Activated gamma-delta T cell (primary cell): ENCODE results near the gene KRT17.
"Not testable (repeated sequence)": the region's sequence is repeated elsewhere in the genome, so short reads cannot be mapped to it uniquely, and the experiment has no call there.

Experiments used
- DNase-seq: peaks from one replicate; lab custom pipeline; 2025; lab: John Stamatoyannopoulos, UW

Gene KRT17

GRCh38 chr17:41594363-41594915, 29.9 kb downstream of the KRT17 start:
- DNase-seq = no peak

- DNase-seq = no peak
Measured at GRCh38 chr17:41593306-41593981, 30.9 kb downstream of the KRT17 start.

- no peak for DNase-seq
Measured at GRCh38 chr17:41592601-41593305, 31.6 kb downstream of the KRT17 start.

DNA sequence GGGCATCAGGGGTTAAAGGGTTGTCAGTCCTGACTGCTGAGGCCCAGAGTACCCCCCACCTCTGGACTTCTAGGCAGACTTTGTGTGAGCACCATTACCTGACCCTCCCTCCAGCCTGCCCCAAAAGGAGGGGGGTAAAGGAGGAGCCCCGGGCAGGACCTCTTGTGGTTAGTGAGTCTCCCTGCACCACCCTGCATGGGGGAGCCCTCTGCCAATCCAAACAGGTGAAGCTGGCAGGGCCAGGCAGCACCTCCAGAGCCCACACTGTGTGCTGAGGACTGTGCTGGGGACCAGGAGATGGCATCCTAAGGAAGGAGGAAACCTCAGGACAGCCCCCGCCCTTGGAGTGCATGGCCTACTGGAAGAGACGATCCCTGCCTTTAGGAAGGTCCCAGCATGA, 35.1 kb downstream of the KRT17 start:
- no peak for DNase-seq

GRCh38 chr17:41588126-41588810, 36.1 kb downstream of the KRT17 start:
- DNase-seq = no peak

GRCh38 chr17:41586863-41587495, 37.4 kb downstream of the KRT17 start, which contains the start of gene KRT14:
Gene KRT14 (minus strand): TSS chr17:41586895. CDS start chr17:41586834, 61 bp downstream.
- no peak for DNase-seq

DNA sequence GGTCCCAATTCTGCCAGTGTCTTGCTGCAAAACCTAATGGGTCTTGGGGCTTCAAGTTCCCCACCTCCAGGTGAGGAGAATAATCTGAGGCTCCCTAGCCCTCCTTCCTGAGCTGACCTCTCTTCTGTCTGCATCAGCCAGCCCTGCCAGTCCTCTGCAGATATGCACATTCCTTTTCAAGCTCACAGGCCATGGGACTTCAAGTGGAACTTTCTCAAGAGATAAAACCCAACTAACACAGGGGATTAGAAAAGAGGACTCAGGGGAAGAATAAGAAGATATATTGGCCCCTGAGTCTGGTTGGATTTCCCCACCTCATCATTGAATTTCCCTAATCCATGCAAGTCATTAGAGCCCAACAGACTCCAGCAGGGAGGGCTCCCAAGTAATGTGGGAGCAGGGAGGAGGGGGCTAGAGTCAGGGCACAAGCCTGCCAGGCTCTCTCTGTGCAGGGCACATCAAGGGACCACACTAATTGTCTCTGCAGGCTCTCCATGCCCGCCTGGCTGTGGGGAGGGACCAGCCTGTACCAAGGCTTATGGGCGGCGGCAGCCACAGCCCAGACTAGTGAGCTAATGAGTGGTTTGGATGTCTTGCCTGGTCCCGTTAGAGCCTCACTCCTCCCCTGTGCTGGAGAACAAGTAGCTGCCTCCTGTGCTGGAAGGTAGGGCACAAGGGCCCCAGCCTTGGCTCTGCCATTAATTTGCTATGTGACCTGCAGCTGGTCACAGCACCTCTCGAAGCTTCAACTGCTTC, 38.9 kb downstream of the KRT17 start:
- no peak for DNase-seq

DNA sequence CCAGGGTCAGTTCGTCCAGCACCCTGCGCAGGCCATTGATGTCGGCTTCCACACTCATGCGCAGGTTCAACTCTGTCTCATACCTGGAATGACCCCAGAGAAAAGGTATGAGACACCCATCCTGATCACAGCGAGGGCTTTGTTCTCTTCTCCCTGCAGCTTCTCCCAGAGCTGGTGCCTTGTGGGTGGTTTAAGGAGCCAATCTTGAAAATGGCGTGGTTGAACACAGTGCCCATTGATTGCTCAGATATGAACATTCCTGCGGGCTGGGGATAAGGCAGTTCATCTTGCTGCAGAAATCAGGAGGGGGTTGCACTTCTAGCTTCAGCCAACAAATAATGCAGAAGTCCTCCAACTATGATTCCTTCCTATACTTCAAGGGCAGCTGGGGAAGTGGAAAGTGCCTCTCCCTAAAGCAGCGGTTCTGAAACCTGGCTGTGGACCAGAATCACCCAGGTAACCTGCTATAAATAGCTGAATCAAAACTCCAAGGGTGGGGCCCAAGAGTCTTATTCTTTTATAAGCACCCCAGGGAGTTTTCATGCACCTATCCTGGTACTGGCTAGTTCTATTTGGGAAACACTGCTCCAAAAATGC, 39.9 kb downstream of the KRT17 start:
- not testable (repeated sequence) for DNase-seq

DNA sequence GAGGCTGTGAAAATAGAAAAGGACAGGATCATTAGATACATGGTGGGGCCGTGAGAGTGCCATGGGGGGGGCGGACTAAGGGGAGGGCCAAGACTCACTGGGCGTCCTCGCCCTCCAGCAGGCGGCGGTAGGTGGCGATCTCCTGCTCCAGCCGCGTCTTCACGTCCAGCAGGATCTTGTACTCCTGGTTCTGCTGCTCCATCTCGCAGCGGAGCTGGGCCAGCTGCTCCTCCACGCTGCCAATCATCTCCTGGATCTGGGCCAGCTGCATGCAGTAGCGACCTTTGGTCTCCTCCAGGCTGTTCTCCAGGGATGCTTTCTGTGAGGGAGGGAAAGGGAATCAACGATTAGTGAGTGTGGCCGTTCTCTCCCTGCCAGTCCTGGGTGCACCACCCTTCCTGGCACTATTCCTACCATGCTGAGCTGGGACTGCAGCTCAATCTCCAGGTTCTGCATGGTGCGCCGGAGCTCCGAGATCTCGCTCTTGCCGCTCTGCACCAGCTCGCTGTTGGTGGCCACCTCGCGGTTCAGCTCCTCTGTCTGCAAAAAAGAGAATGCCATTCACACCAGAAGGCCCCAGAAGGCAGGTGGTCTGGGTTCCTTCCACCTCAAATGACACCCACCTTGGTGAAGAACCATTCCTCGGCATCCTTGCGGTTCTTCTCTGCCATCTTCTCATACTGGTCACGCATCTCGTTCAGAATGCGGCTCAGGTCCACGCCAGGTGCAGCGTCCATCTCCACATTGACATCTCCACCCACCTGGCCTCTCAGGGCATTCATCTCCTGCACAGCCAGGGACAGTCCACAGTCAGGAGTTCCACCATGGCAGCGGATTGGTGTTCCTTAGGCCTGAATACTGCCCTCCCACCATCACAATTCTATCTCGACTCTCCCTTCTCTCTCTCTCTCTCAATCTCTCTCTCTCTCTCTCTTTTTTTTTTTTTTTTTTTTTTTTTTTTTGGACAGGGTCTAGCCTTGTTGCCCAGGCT, 40.9 kb downstream of the KRT17 start:
- DNase-seq = no peak

- not testable (repeated sequence) for DNase-seq
Measured at GRCh38 chr17:41582061-41582968, 42.1 kb downstream of the KRT17 start.

- no peak for DNase-seq
Measured at GRCh38 chr17:41581366-41582060, 42.9 kb downstream of the KRT17 start.

GRCh38 chr17:41580687-41581365, 43.5 kb downstream of the KRT17 start:
- no peak for DNase-seq

DNA sequence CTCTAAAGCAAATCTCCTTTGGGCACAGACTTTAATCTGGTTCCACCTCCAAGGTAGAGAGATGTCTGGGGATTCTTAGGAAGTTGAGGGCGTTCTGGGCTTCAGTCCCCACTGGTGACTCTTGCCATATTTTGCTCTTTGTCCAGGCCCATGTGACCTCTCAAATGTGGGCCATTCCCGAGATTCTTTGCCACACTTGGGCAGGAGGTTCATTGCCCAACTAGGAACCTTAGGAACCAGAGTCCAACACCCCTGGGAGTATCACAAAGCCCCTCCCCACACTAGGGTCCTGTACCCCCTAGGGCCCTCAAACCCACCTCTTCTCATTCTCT, 44.2 kb downstream of the KRT17 start:
- no peak for DNase-seq

DNA sequence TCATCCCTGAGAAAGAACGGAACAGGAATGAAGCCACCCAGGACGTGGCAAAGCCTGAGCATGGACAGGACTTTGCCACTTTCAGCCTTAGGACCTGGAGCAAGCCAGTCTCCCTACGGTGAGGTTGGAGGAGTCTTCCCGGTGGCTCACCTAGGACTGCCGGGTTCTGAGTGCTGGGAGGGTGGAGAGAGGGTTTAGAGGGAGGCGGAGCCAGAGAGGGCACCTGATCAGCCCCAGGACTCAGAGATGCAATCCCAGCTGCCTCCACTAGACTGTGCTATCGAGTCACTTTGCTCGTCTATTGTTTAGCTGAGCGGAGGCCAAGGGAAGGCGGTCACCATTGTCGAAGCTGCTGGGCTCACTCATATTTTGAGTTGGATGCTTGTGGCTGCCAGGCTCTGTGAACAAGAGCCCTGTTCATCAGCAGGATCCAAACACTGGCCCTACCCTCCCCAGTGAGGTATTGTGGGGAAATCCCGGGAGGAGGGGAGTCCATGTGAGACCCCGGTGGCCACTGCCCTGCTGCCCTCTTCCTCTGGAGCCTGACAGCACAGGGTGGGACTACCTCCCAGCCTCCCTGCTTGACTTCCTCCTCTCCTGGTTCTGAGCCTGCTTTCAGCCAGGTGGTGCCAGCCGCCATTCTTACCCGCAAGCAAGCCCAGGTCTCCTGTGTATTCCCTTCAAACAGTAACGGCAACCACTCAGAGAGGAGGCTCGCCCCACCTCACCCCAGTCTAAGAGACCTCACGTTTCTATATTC, 44.7 kb downstream of the KRT17 start:
- DNase-seq = no peak

GRCh38 chr17:41578971-41579370, 45.4 kb downstream of the KRT17 start:
- DNase-seq = no peak

DNA sequence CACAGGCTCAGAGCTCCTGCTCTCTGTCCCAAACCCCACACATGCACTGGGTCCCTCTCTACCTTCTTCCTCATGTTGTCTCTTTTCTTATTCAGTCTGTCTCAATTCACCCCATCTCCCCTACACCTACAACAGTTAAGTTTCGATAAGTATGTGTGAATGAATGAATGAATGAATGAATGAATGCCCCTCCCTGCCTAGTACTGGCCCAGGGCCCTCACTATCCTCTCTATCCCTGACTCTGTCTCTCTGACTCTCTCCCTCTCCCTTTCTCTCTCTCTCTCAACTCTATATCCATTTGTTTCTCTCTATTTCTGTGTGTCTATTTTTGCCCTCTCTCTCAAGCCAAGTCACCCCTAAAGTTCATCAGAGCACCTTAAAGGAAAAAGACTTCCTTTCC, 45.8 kb downstream of the KRT17 start:
- DNase-seq = no peak

GRCh38 chr17:41576740-41577139, 47.6 kb downstream of the KRT17 start:
- DNase-seq = not testable (repeated sequence)
